Neural progenitor cell (in vitro differentiated cells): ENCODE data around the gene LRP5.

Experiments
- EZH2 ChIP-seq: fragments of 200-600 bp; sonication (generic); IDR thresholded peaks from 2 replicates; pipeline ENCODE4 v1.6.1; 2017; ENCODE audit warnings: antibody characterized with exemption, mild to moderate bottlenecking, moderate library complexity
- EZH2phosphoT487 ChIP-seq: fragments of 200-600 bp; sonication (generic); IDR thresholded peaks from 2 replicates; pipeline ENCODE4 v1.6.1; 2017; ENCODE audit warnings: antibody characterized with exemption
- TF ChIP-seq, protein P1 (sequence below): fragments of 200-600 bp; sonication (generic); IDR thresholded peaks from 2 replicates; pipeline ENCODE4 v1.5.1; 2017; ENCODE audit warnings: antibody characterized with exemption, mild to moderate bottlenecking

GRCh38 chr11:68328374-68329091 lies 16.1 kb downstream of the LRP5 start:
- TF ChIP-seq, protein P1, sequence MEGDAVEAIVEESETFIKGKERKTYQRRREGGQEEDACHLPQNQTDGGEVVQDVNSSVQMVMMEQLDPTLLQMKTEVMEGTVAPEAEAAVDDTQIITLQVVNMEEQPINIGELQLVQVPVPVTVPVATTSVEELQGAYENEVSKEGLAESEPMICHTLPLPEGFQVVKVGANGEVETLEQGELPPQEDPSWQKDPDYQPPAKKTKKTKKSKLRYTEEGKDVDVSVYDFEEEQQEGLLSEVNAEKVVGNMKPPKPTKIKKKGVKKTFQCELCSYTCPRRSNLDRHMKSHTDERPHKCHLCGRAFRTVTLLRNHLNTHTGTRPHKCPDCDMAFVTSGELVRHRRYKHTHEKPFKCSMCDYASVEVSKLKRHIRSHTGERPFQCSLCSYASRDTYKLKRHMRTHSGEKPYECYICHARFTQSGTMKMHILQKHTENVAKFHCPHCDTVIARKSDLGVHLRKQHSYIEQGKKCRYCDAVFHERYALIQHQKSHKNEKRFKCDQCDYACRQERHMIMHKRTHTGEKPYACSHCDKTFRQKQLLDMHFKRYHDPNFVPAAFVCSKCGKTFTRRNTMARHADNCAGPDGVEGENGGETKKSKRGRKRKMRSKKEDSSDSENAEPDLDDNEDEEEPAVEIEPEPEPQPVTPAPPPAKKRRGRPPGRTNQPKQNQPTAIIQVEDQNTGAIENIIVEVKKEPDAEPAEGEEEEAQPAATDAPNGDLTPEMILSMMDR, result no peak
- no peak for TF ChIP-seq EZH2
- TF ChIP-seq EZH2phosphoT487, result no peak
